ENCODE measurements around the gene LIMS3.
"Not testable (repeated sequence)": the region's sequence is repeated elsewhere in the genome, so short reads cannot be mapped to it uniquely, and the experiment has no call there.

Gene LIMS3

GRCh38 chr2:109927803-109928202 lies 29.3 kb downstream of the LIMS3 start:
- not testable (repeated sequence) for DNase-seq

GRCh38 chr2:109929222-109929621 lies 30.7 kb downstream of the LIMS3 start:
- DNase-seq: not testable (repeated sequence)

GRCh38 chr2:109936534-109936933 lies 38.0 kb downstream of the LIMS3 start:
- not testable (repeated sequence) for DNase-seq

GRCh38 chr2:109945362-109945761 lies 46.9 kb downstream of the LIMS3 start:
- not testable (repeated sequence) for DNase-seq

- DNase-seq: not testable (repeated sequence)
Observed at GRCh38 chr2:109947262-109947958, 48.9 kb downstream of the LIMS3 start.

- not testable (repeated sequence) for DNase-seq
Observed at GRCh38 chr2:109947959-109948520, 49.6 kb downstream of the LIMS3 start.

GRCh38 chr2:109950146-109950843 lies 51.8 kb downstream of the LIMS3 start:
- not testable (repeated sequence) for DNase-seq

- DNase-seq: not testable (repeated sequence)
Observed at GRCh38 chr2:109963942-109964341, 65.5 kb downstream of the LIMS3 start.

- DNase-seq: not testable (repeated sequence)
Observed at GRCh38 chr2:109965482-109965881, 67.0 kb downstream of the LIMS3 start.

- not testable (repeated sequence) for DNase-seq
Observed at GRCh38 chr2:109966107-109966736, 67.7 kb downstream of the LIMS3 start.

GRCh38 chr2:109966858-109967257 lies 68.4 kb downstream of the LIMS3 start:
- DNase-seq: not testable (repeated sequence)

- DNase-seq: not testable (repeated sequence)
Observed at GRCh38 chr2:109969864-109970263, 71.4 kb downstream of the LIMS3 start.

- not testable (repeated sequence) for DNase-seq
Observed at GRCh38 chr2:109971710-109972109, 73.2 kb downstream of the LIMS3 start.

Data from stimulated activated CD4-positive, alpha-beta T cell treated with anti-CD3 and anti-CD28 coated beads, Interleukin-2, amount 100 ng/mL, for 48 hours (primary cell).